GM18951 (cell line): ENCODE results near the gene LRCH4.

Experiments used
- POLR2A ChIP-seq: IDR thresholded peaks from 4 replicates; pipeline ENCODE4 v1.6.1; 2011; ENCODE audit warnings: mild to moderate bottlenecking; ENCODE audit not compliant: insufficient read length, insufficient read depth; ENCODE audit errors: extremely low read depth
- in situ Hi-C: fragments of 300-500 bp; cut with MboI; formaldehyde crosslinking; loops from one replicate; pipeline ENCODE4 v1.12.0; 2022; ENCODE audit warnings: low sequenced_read_pairs, mixed read lengths, inconsistent platforms; ENCODE audit not compliant: unreplicated experiment

Gene LRCH4

GRCh38 chr7:100614308-100614861 is 28.5 kb upstream of the LRCH4 start:
- no peak for TF ChIP-seq POLR2A
- in situ Hi-C loops: no loop called here

DNA sequence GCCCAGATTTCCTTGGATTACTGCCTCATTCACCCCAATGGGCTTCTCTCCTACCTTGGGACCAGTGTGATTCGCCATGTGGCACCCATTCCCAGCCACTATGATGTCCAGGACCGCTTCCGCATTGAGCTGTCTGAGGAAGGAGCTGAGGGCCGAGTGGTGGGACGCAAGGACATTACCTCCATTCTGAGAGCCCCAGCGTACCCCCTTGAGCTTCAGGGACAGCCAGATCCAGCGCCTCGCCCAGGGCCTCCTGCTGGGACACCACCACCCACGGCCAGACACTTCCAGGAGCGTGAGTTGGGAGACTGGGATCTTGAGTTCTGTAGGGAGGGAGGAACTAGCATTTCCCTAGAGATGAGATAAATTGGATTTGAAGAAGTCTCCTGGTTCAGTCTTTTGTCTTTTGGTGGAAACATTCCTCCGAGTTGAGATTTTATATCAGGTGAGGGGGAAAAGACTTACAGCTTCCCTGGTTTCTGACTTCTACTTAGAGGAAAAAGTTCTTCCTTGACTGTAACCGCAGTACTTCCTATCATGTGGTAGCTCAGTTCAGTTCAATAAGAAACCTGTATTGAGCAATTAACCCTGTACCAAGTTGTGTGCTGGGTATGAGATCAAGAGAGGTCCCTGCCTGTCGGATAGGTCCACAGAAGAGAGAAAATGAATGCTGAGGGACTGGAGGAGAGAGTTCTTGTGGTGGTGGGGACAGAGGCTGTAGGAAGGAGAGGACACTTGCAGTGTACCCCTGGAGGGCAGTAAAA is 27.7 kb upstream of the LRCH4 start:
- in situ Hi-C loops: no loop called here
- TF ChIP-seq POLR2A: no peak

DNA sequence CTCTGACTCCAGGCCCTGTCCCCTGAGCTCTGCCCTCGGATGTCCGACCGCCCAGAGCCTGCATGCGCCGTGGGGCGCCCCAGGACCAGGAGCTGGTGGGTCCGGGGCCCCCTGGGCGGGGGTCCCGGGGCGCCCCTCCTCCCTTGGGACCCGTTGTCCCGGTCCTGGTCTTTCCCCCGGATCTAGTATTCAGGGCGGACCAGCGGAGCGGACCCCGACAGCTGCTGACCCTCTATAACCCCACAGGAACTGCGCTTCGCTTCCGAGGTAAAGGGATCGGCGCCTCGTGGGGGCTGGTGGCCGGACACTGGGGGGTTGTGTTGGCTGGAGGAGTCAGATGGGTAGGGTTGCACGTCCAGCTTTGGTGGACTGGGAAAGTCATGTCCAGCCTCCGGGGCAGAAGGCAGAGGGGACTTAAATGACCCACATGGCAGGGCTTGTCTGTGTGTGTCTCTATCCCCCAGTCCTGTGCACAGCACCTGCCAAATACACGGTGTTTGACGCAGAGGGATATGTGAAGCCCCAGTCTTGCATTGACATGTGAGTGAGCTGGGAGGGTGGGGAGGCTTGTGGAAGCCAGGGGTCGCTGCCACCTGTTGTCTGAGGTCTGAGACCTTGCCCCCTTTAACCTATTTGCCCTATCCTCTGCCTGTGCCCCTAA is 26.9 kb upstream of the LRCH4 start:
- TF ChIP-seq POLR2A: no peak
- in situ Hi-C loops: no loop called here

DNA sequence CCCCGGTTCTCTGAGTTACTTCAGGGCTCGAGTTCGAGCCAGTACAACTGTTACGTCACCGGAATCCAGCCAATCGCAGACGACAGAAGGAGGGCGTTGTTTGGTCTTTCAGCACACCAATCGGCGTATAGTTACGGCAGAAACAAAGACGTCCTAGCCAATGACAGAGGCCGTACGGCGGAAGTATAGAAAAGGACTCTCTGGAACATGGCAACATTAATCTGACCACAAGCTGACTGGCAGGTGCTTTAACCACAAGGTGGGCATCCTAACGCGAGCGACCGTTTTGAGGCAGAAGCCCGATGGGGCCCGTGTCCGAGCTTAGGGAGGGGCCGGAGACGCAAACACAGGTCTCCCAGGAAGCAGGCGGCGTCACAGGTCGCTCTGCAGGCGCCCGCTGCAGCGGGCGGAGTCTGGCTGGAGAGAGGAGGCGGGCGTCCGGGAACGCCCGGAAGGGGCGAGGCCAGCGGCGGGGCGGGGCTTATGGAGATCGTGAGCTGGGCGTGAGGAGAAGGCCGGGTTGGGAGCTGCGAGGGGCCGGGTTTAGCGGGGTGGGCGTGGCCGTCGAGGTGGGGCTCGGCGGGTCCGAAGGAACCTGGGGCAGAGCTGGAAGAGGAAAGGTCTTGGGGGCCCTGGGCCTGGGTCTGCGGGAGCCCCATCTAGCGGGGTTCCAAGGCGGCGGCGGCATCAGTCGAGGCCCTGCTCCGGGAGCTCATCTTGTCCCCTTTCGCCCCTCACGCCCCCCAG is 26.2 kb upstream of the LRCH4 start, which contains the start of gene MOSPD3:
TSS of gene MOSPD3 (plus strand) at position 558 of the 747 bp plus-strand sequence. CDS start 252 bp downstream, outside the sequence.
- in situ Hi-C loops: no loop called here
- TF ChIP-seq POLR2A: peak; percentile 84

GRCh38 chr7:100609958-100610357 is 24.0 kb upstream of the LRCH4 start:
- in situ Hi-C loops: no loop called here
- no peak for TF ChIP-seq POLR2A

DNA sequence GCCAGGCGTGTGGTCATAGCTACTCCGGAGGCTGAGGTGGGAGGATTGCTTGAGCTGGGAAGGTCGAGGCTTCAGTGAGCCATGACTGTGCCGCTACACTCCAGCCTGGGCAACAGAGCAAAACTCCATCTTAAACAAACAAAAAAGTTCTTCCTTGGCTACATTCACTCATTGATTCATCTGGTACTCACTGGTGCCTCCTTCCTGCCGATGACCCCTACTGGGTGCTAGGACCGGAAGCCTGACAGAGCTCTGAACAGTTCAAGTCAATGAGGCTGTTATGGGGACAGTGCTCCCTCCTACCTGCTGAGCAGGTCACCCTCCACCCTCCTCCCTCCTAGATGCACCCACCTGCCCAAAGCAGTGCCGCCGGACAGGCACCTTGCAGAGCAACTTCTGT is 21.2 kb upstream of the LRCH4 start:
- in situ Hi-C loops: no loop called here
- no peak for TF ChIP-seq POLR2A

GRCh38 chr7:100606313-100606712 is 20.4 kb upstream of the LRCH4 start:
- no peak for TF ChIP-seq POLR2A
- in situ Hi-C loops: no loop called here

DNA sequence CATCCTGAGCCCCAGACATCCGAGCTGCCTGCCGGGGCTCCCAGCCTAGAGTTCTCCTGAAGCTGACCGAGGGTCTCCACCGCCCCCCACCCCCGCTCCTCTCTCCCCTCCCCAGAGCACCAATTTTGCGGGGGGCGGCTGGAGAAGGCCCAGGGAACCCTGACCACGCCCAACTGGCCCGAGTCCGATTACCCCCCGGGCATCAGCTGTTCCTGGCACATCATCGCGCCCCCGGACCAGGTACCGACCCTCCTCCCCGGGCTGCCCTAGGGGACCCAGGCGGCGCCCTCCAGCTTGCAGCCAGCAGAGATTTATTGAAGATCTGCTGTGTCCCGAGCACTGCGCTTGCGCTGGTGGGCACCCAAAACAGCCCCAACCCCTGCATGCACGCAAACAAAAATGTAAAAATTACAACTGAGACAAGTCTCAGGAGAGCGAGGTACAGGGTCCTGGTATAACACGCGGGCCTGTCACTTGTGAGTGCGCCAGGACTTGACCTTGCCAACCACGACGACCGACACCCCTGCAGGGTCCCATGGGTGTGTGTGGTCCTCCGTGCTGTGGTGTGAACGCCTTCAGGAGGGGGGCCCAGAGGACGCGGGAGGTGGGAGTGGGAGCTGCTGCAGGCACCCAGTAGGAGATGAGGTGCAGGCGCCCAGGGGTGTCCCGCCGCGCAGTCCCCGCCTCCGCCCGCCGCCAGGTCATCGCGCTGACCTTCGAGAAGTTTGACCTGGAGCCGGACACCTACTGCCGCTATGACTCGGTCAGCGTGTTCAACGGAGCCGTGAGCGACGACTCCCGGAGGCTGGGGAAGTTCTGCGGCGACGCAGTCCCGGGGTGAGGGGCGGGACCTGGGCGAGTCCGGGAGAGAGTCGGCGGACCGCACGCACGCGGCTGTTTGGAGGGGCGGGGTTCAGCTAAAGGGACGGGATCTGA is 19.3 kb upstream of the LRCH4 start:
- TF ChIP-seq POLR2A: no peak
- in situ Hi-C loops: no loop called here

DNA sequence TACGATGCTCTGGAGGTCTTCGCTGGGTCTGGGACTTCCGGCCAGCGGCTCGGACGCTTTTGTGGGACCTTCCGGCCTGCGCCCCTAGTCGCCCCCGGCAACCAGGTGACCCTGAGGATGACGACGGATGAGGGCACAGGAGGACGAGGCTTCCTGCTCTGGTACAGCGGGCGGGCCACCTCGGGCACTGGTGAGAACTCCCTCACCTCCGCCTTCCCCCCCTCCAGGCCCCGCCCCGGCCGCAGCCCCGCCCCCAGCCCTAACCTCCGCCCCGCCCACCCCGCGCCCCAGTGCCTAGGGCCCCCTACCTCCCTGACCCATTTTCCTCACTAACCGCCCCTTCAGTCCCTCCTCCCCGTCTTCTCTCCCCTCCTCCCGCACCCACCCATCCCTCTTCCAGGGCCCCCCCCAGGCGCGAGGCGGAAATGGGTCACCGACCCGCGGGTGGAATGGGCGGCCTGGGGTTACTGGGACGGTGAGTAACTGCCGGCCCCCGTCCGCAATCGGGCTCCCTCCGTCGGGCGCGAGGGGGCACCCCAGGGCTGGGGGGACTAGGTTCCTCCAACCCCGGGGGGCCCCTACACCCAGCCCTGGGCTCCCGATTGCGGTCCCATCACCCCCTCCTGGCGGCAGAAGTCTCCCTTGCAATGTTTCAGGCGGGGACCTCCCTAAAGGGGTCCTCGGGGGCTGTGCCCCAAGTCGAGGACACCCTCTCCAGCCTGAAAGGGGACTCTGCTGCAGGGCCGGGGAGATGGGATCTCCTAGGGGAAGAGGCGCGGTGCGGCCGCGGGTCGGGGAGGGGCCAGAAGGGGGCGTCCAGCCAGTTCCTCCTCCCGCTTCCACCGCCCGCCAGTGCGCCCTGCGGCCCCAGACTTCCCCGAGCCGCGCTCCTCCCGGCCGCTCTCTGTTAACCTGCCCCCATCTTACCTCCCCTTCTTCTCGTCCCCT is 18.4 kb upstream of the LRCH4 start:
- TF ChIP-seq POLR2A: peak; percentile 53
- in situ Hi-C loops: no loop called here

GRCh38 chr7:100603726-100604027 is 17.7 kb upstream of the LRCH4 start:
- TF ChIP-seq POLR2A: no peak
- in situ Hi-C loops: no loop called here

GRCh38 chr7:100602889-100603725 is 17.2 kb upstream of the LRCH4 start:
- no peak for TF ChIP-seq POLR2A
- in situ Hi-C loops: no loop called here
